NK-92 (cell line): ENCODE data around the gene TMEM269.

Experiments used
- DNase-seq: peaks from one replicate; lab custom pipeline; 2025; ENCODE audit not compliant: unreplicated experiment; lab: John Stamatoyannopoulos, UW

TMEM269 gene

GRCh38 chr1:42784946-42785693 lies at the start of gene TMEM269:
Gene TMEM269, plus strand, starts transcription at chr1:42784991. Its CDS starts 4,903 bp downstream, at chr1:42789894.
- no peak for DNase-seq

DNA sequence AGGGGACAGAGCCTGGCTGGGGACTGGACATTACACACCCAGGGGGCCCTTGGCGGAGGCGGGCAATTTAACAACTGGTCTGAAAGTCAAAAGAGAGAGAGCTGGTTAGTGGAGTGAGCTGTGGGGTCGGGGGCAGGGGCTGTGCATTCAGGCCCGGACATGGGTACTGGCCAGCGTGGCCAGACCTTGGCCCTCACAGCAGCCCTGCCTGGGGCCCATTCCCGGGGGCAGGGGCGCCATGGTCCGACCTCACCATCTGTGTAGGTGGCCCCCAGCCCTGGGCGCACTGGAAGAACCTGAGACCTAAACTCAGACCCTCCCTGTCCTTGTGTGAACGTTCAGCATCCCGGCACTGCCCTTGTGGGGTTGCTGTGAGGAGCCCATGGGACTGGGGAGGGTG lies 49.7 kb upstream of the TMEM269 start:
- no peak for DNase-seq

DNA sequence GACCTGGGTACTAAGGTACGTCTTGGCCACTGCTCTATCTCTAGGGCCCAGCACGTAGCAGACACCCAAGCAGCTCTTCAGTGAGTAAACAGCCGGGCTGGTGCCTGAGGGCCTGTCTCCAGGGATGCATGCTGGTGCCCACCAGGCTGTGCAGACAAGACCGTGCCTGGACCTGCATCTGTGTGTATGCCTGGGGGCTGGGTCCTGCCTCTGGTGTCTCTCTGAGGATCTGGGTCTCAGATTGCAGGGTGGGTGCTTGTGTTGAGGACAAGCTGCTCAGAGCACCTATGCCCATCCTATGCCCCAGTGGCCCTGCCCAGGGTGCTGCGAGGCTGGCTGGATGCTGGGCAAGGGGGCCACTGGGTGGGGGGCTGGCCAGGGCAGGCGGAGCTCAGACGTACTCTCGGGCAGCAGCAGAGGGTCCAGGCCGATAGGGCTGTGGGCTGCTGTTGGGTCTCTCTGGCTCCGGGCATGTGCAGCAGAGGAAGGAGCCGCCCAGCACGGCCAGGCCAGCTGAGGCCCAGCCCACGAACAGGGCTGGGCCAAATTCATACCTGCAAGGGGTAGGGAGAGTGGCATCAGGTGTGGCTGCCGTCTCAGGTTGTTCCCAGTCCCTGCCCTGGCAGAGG lies 49.2 kb upstream of the TMEM269 start:
- DNase-seq: no peak

GRCh38 chr1:42736152-42736551 lies 48.6 kb upstream of the TMEM269 start:
- DNase-seq: no peak

- DNase-seq: no peak
These were observed 48.1 kb upstream of the TMEM269 start for GRCh38 chr1:42736571-42737200.

DNA sequence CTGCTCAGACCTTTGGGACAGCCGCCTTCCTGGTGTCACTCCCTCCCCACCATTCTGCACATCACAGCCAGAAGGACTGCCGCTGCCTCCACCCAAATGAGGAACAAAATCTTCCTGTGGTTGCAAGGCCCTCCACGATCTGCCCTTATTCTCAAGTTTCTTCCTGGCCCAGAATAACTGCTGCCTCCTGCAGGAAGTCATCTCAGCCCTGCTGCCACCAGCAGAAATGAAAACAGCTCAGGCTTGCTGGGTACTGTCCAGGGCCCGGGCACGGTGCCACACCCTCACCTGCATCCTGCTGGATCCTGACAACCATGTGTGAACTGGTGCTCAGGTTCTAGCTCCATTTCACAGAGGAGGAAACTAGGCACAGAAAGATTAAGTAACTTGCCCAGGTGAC lies 47.5 kb upstream of the TMEM269 start:
- no peak for DNase-seq

GRCh38 chr1:42737986-42738677 lies 46.7 kb upstream of the TMEM269 start:
- DNase-seq: no peak

DNA sequence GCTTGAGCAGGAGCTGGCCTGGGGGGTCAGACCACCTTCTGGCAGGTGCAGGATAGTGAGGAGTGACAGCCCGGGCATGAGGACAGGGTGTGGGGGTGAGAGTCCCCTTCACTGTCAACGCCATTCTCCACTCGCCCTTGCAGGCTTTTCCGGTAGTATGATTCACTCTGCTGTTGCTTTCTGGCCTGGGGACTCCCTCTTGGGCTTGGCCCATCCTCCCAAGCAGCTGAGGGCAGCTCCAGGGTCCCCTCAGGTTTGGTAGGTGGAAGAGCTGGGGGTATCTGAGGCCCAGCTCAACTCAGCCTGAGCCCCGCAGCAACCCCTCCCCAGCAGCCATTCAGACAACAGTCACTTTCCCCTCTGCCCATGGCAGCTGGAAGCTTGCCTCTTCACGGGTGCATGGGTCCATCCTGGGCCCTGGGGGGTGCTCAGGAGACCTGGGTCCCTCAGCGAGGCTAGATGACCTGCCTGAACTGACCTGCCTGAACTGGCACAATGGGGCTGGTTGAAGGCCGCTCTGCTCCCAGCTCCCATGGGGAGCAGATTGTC lies 46.0 kb upstream of the TMEM269 start:
- DNase-seq: no peak

DNA sequence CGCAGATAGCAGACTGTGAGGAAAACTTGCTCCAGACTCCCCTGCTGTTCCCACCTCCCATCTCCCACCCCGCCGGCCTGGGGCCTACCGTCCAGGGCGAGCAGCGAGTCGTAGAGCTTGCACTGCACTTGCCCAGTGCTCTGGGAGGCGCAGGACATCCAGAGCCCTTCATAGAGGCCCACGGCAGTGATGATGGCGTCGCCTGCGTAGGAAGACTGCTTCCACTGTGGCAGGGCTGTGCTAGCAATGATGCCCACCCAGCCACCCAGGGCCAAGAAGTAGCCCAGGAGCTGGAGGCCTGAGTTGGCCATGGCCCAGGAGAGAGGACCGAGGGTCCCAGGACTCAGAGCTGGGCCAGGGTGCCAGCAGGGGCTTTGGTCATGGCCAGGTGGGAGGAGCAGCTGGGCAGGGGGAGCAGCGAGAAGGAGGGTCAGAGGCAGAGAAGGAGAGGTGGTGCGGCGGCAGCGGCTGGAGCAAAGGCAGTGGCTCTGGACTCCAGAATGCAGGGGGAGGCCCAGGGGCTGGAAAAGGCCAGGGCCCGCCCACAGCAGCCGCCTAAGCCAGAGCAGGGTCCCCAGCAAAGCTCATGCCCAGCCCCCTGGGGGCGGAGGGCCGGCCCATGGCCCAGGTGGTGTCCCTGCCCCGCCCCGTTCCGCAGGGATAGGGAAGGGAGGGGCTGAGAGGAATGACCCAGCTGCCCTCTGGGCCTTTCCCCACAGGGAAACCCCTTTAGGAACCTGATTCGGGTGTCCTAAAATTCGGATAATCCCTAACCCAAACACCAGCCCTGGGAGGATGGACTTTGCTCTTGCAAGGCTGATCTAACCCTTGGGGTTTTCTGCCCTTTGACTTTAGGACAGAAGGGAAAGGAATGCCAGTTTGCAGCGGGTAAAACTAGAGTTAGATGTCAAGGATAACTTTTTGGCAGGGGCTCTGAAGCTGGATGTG lies 44.8 kb upstream of the TMEM269 start, which contains the start of gene CLDN19:
CLDN19 (minus strand) TSS at position 484 of the 948 bp plus-strand sequence; CDS start at position 311, 173 bp downstream.
- no peak for DNase-seq

GRCh38 chr1:42740851-42741580 lies 43.8 kb upstream of the TMEM269 start:
- no peak for DNase-seq

GRCh38 chr1:42741706-42742105 lies 43.1 kb upstream of the TMEM269 start:
- no peak for DNase-seq

- DNase-seq: no peak
These were observed 42.6 kb upstream of the TMEM269 start for GRCh38 chr1:42742141-42742540.

DNA sequence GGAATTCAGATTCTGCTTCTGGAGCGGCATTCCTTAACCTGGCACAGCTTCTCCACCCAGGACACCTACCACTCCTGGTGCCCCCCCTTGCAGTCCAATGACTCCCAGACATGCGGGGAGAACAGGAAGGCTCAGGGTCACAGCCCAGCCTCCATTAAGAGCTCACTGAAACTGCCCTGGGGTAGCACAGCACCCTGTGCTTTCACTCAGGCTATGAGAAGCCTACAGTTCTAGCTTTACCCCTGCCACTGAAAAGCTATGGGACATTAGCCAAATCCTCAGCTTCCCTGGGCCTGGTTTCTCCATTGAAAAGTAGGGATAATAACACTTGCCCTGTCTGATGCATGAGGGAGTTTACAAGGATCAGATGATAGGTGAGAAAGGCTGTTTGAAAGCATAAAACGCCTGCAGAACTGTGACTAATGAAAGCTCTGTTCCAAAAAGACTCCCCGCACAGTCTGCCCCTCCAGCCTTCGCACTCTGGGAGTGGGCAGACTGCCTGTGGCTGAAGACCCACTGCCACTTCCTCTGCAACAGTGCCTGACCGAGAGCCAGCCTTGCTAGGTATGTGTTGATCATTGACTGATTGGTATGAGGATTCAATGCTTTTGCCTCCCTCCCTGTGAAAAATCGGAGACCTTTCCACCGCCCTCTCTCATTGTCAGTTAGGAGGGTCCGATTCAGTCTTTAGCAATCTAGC lies 42.0 kb upstream of the TMEM269 start:
- DNase-seq: no peak

DNA sequence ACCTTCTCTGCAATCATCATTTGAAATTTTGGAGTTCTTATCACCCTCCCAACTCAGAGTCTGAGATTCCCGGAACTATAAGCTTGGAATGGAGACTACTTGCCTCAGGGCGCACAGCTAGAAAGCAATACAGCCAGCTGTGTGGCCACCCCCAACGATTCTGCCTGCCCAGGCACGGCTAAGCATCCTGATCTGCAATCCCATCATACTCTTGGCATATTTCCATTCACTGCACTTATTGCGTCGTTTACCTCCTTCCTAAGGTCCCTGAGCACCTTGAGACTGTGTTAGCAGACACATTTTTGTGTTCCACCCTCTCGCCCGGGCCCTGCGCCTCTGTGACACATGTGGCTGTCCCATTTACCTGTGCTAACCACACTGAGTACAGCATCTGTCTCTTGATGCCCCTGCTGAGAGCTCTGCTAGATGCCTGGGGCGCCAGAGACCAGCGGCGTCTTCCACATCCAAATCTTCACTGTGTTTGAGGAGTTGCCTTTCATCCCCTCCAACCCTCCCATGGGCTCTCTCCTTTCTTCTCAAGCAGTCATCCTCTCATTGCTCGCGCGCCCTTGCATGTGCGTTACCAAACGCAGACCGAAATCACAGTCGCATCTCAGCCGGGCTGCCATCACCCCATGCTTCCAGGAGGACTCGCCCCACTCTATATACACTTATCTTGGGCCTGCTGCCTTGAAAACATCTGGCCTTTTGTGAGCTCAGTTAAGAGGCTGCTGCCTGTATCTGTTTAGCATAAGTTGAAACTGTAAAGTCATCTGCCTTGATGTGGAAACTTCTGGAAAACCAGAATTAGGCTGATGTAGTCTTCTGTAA lies 41.3 kb upstream of the TMEM269 start:
- no peak for DNase-seq

GRCh38 chr1:42744148-42744413 lies 40.7 kb upstream of the TMEM269 start:
- DNase-seq: no peak

DNA sequence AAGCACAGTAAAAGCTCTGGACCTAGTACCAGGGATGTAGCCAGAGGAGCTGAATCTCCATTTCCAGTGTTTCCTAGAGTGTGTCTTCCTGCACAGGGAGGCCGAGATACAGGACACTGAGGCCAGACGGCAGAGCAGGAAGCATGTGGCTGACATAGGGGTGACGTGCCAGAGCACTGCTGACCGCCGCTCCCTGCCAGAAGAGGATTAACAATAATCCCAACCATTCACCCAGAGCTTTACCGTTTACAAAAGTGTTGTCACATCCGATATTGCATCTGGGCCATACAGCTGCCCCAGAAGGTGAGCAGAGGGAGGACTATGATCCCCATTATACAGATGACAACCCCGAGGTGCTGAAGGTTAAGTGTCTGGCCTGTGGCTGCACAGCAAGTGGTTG lies 38.9 kb upstream of the TMEM269 start:
- no peak for DNase-seq

- DNase-seq: no peak
These were observed 38.2 kb upstream of the TMEM269 start for GRCh38 chr1:42746436-42747105.

DNA sequence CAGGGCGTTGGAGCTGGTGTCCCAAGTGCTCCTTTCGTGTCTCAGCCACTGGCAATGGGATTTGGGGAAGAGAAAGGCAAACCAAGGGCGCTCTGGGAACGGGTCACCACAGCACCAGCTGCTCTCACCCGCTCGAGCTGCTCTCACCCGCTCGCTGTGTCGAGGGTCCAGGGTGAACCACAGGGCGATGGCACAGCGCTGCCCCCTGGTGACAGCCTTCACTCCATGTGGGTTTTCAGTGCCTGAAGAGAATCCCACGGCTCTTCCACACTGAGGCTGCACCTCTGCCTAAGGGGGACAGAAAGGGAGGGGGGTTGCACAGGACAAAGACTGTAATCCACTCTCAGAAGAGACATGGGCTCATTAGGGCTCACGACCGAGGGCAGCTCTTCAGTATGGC lies 37.7 kb upstream of the TMEM269 start:
- DNase-seq: no peak
